GM12873 (cell line): ENCODE results near the gene CNTNAP5.

ENCODE experiments used
- TF ChIP-seq, protein P1 (sequence below): IDR thresholded peaks from 2 replicates; pipeline ENCODE4 v1.5.1; 2012; ENCODE audit warnings: low read depth, mild to moderate bottlenecking, moderate library complexity, low read length, control low read depth; ENCODE audit not compliant: insufficient read depth; ENCODE audit errors: missing control alignments

Gene CNTNAP5

DNA sequence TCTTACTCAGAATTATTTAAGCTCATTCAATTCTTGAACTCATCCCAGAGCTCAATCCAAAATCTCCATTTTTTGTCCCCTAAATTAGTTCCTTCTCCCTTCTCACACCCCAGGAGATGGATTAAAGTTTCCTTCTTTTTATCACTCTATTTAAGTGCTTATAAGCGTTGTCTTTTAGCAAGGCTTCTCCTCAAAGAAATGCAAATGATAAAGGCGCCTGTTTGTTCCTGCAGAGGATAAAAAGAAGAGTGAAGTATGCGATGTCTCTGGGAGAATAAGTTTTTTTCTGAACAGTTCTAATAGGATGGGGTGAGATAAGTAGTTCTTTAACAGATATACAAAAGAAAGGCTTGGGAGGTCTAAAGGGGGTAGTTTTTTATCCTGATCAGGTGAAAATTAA, 303.3 kb downstream of the CNTNAP5 start:
- TF ChIP-seq, protein P1, sequence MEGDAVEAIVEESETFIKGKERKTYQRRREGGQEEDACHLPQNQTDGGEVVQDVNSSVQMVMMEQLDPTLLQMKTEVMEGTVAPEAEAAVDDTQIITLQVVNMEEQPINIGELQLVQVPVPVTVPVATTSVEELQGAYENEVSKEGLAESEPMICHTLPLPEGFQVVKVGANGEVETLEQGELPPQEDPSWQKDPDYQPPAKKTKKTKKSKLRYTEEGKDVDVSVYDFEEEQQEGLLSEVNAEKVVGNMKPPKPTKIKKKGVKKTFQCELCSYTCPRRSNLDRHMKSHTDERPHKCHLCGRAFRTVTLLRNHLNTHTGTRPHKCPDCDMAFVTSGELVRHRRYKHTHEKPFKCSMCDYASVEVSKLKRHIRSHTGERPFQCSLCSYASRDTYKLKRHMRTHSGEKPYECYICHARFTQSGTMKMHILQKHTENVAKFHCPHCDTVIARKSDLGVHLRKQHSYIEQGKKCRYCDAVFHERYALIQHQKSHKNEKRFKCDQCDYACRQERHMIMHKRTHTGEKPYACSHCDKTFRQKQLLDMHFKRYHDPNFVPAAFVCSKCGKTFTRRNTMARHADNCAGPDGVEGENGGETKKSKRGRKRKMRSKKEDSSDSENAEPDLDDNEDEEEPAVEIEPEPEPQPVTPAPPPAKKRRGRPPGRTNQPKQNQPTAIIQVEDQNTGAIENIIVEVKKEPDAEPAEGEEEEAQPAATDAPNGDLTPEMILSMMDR = no peak

DNA sequence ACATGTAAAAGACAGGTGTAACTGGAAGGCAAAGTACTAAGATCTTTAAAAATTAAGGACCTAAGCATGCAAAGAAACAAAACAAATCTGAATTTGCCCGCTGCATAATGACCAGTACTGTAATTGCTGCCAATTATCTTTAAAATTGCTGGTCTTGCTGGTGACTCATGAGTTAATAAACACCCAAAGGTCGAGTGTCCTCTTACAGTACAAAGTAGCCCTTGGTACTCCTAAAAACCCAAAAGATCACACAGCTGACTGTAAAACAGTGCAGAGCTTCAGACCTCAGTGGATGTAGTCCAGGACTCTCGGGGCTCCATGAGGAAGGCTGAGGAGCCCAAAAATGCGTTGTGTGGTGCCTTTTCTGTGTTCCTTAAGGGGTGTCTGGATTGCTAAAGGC, 308.7 kb downstream of the CNTNAP5 start:
- TF ChIP-seq, protein P1 = no peak

- TF ChIP-seq, protein P1 = no peak
These were observed 310.0 kb downstream of the CNTNAP5 start for GRCh38 chr2:124335058-124335457.

DNA sequence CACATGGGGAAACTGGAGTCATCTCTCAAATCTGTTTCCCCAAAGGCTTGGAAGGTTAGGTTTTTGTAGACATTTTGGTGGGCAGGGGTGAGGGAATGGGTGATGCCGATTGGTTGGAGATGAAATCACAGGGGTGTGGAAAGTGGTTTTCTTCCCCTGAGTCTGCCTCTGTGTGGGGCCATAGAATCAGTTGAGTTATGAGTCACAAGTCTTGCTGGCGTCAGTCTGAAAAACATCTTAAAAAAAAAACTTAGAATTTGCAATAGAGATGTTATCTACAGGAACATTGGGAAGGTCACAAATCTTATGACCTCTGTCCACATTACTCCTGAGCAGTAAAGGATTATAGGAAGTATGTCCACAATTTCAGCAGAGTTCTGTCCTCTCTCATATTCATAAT, 314.6 kb downstream of the CNTNAP5 start:
- TF ChIP-seq, protein P1 = no peak

- TF ChIP-seq, protein P1 = no peak
These were observed 318.9 kb downstream of the CNTNAP5 start for GRCh38 chr2:124343827-124344498.

DNA sequence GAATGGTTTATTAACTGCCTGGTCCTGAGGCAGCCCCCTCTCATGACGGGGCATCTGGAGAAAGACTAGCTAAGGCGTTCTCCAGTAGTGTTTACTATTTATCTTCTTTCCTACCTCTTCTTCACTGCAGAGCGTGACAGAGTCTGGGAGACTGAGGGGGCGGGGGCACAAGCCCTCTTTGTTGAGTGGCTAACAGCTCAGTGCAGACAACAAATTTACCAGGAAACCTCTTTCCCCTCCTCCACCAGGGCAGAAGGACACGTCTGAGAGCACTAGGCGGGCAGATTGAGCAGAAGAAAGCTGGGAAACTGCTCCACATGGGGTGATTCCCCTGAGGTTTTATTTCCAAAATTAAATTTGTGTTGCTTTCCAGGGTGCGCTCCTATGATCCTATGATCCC, 322.1 kb downstream of the CNTNAP5 start:
- TF ChIP-seq, protein P1 = no peak

- TF ChIP-seq, protein P1 = no peak
These were observed 328.6 kb downstream of the CNTNAP5 start for GRCh38 chr2:124353656-124354055.
